Left lung (tissue), 10 donors: ENCODE results near the gene TLCD2. TPM values are rescaled to one million over a fixed set of nuclear protein-coding genes. Genes with fewer than 3 reads are reported as not detected.
A peak's percentile ranks its signal among the peaks of the same experiment; 100 is the strongest.
"Not testable (repeated sequence)": the region's sequence is repeated elsewhere in the genome, so short reads cannot be mapped to it uniquely, and the experiment has no call there.

Source experiments
- ATAC-seq: fragments of 200-7000 bp; cut with Tn5 transposase; one replicate; pipeline ENCODE4 v1.9.1; 2020; ENCODE audit warnings: moderate library complexity
- DNase-seq, 4 donors: peaks; one replicate each; pipeline ENCODE4 v3.0.0-alpha.2; 2013 to 2020
- H3K27ac ChIP-seq, 2 donors: fragments of 200-600 bp; sonication (generic) in 1 of 2; one replicate each; pipeline versions ENCODE4 v1.5.0 to v1.8.0; 2020 to 2021
- H3K27me3 ChIP-seq, 2 donors: fragments of 200-600 bp; sonication (generic) in 1 of 2; one replicate each; pipeline versions ENCODE4 v1.5.0 to v1.8.0; 2020 to 2021
- H3K36me3 ChIP-seq, 2 donors: fragments of 200-600 bp; sonication (generic) in 1 of 2; one replicate each; pipeline versions ENCODE4 v1.5.0 to v1.8.0; 2020 to 2021
- H3K4me1 ChIP-seq, 2 donors: fragments of 200-600 bp; one replicate each; pipeline ENCODE4 v1.8.0; 2021
- H3K4me3 ChIP-seq, 2 donors: fragments of 200-600 bp; sonication (generic) in 1 of 2; one replicate each; pipeline versions ENCODE4 v1.5.0 to v1.8.0; 2020 to 2021; ENCODE audit warnings: mild to moderate bottlenecking in 1 of 2
- H3K9me3 ChIP-seq, 2 donors: fragments of 200-600 bp; sonication (generic) in 1 of 2; one replicate each; pipeline versions ENCODE4 v1.5.0 to v1.8.0; 2020 to 2021
- CTCF ChIP-seq, 2 donors: fragments of 200-600 bp; sonication (generic) in 1 of 2; IDR thresholded peaks; one replicate each; pipeline versions ENCODE4 v1.5.0 to v1.8.0; 2021; ENCODE audit warnings: antibody characterized with exemption in 2 of 2
- intact Hi-C, 2 donors: fragments of 100-400 bp; cut with DNase I; formaldehyde crosslinking; loops; one replicate each; pipeline versions ENCODE4 v1.11.2 to v1.14.2; 2022
- polyA plus RNA-seq, 6 donors: library from polyadenylated mRNA; unstranded; fragments of 120-200 nt; gene quantifications; one replicate each; pipeline ENCODE4 v1.2.1, GENCODE V29; 2013; ENCODE audit not compliant: insufficient read length in 6 of 6
- total RNA-seq, 2 donors: library from RNA; stranded (reverse); fragmentation: NEBNext Ultra II Directional; extraction: Animal tissue kit (Norgen Biotek cat#: 25700); gene quantifications; one replicate each; pipeline ENCODE4 v1.2.1, GENCODE V29; 2021
- donor health status: DM: no; HTN: yes; CAD: no.
- donor health status: DM: no; HTN: no; CAD: no.

The TLCD2 gene
- total and polyA plus RNA-seq, 8 donors, result 7.3 to 14.4 (median 10.4) TPM

GRCh38 chr17:1707107-1707506 lies 3.1 kb downstream of the TLCD2 start:
- intact Hi-C loops, result no loop called here
- H3K27me3 ChIP-seq, result peaks cover 0 to 16% of the 10 kb centered on the region in 2 donors
- H3K27ac ChIP-seq, result no peak overlapping the region
- no peak for TF ChIP-seq CTCF (IDR thresholded peaks at IDR 0.05)
- ATAC-seq (no peak), DNase-seq (no peak)
- peaks cover 0 to 20% of the 10 kb centered on the region in 2 donors for H3K36me3 ChIP-seq
- peaks cover 23 to 37% of the 10 kb centered on the region in 2 donors for H3K4me1 ChIP-seq
- no peaks in the 10 kb centered on the region for H3K9me3 ChIP-seq
- no peak overlapping the region for H3K4me3 ChIP-seq

GRCh38 chr17:1705004-1705403 lies 5.2 kb downstream of the TLCD2 start:
- Histone ChIP-seq H3K4me3 (no peak overlapping the region), H3K27me3 (peaks cover 0 to 8% of the 10 kb centered on the region in 2 donors), H3K4me1 (peaks cover 10 to 16% of the 10 kb centered on the region in 2 donors), H3K9me3 (no peaks in the 10 kb centered on the region), H3K36me3 (peaks cover 0 to 8% of the 10 kb centered on the region in 2 donors), H3K27ac (no peak overlapping the region)
- TF ChIP-seq CTCF (IDR thresholded peaks at IDR 0.05), result no peak
- intact Hi-C loops, result no loop called here
- DNase-seq, result no peak
- ATAC-seq, result no peak

GRCh38 chr17:1703063-1703462 lies 7.1 kb downstream of the TLCD2 start:
- intact Hi-C loops, result no loop called here
- H3K27me3 ChIP-seq, result no peaks in the 10 kb centered on the region
- no peaks in the 10 kb centered on the region for H3K4me1 ChIP-seq
- H3K27ac ChIP-seq, result no peak overlapping the region
- no peaks in the 10 kb centered on the region for H3K9me3 ChIP-seq
- H3K4me3 ChIP-seq, result no peak overlapping the region
- DNase-seq (no peak), ATAC-seq (no peak)
- H3K36me3 ChIP-seq, result peaks cover 0 to 7% of the 10 kb centered on the region in 2 donors
- no peak for TF ChIP-seq CTCF (IDR thresholded peaks at IDR 0.05)

GRCh38 chr17:1699891-1700290 lies 10.3 kb downstream of the TLCD2 start:
- DNase-seq, H3K4me3 ChIP-seq, H3K4me1 ChIP-seq, H3K27me3 ChIP-seq, intact Hi-C loops, H3K27ac ChIP-seq, H3K9me3 ChIP-seq, H3K36me3 ChIP-seq, ATAC-seq: not testable (repeated sequence)

GRCh38 chr17:1697681-1698080 lies 12.5 kb downstream of the TLCD2 start:
- DNase-seq (peak in 2 of 4 donors; percentile 21 to 53), ATAC-seq (peak; percentile 98)
- Histone ChIP-seq H3K27me3 (no peaks in the 10 kb centered on the region), H3K36me3 (no peaks in the 10 kb centered on the region), H3K9me3 (no peaks in the 10 kb centered on the region), H3K4me3 (no peak overlapping the region), H3K4me1 (no peaks in the 10 kb centered on the region), H3K27ac (peak overlapping the region in 1 of 2 donors; percentile 48)
- no peak for TF ChIP-seq CTCF (IDR thresholded peaks at IDR 0.05)
- intact Hi-C loops, result no loop called here

- Histone ChIP-seq H3K4me1 (no peaks in the 10 kb centered on the region), H3K27ac (no peak overlapping the region), H3K9me3 (no peaks in the 10 kb centered on the region), H3K27me3 (no peaks in the 10 kb centered on the region), H3K4me3 (no peak overlapping the region), H3K36me3 (no peaks in the 10 kb centered on the region)
- DNase-seq (no peak), ATAC-seq (no peak)
- intact Hi-C loops, result no loop called here
- TF ChIP-seq CTCF (IDR thresholded peaks at IDR 0.05), result no peak
These were observed 14.8 kb downstream of the TLCD2 start for GRCh38 chr17:1695365-1695764.
